Activated naive CD4-positive, alpha-beta T cell treated with anti-CD3 and anti-CD28 coated beads, Interleukin-2, amount 10 ng/mL, durations not matched to agents 7 days and 5 days (primary cell): ENCODE measurements around the gene RNGTT.
"Not testable (repeated sequence)": the region's sequence is repeated elsewhere in the genome, so short reads cannot be mapped to it uniquely, and the experiment has no call there.

ENCODE experiments used
- CTCF ChIA-PET: fragments of 350-600 bp; sonication (Branson Sonifier 250); formaldehyde crosslinking; loops from one replicate; lab custom pipeline; 2021; ENCODE audit warnings: antibody characterized with exemption; lab: Charles Lee
- DNase-seq: peaks from one replicate; pipeline ENCODE4 v3.0.0-alpha.2; 2020
- H3K27ac Mint-ChIP-seq: one replicate; pipeline ENCODE4 v1.8.0; 2021; ENCODE audit warnings: mild to moderate bottlenecking, moderate library complexity, mixed read lengths
- H3K27me3 Mint-ChIP-seq: one replicate; pipeline ENCODE4 v1.8.0; 2021; ENCODE audit warnings: mild to moderate bottlenecking, mixed read lengths
- H3K36me3 Mint-ChIP-seq: one replicate; pipeline ENCODE4 v1.8.0; 2021; ENCODE audit warnings: mixed read lengths
- H3K4me1 Mint-ChIP-seq: one replicate; pipeline ENCODE4 v1.8.0; 2021; ENCODE audit warnings: mixed read lengths
- H3K4me3 Mint-ChIP-seq: one replicate; pipeline ENCODE4 v1.8.0; 2021; ENCODE audit warnings: mild to moderate bottlenecking, moderate library complexity, mixed read lengths
- H3K9me3 Mint-ChIP-seq: one replicate; pipeline ENCODE4 v1.8.0; 2021; ENCODE audit warnings: mixed read lengths

The RNGTT gene

GRCh38 chr6:88914180-88914579 lies 49.2 kb downstream of the RNGTT start:
- H3K4me3 Mint-ChIP-seq, result no peak overlapping the region
- CTCF ChIA-PET, result no interaction called here
- H3K36me3 Mint-ChIP-seq, result peaks cover 39% of the 10 kb centered on the region
- no peaks in the 10 kb centered on the region for H3K27me3 Mint-ChIP-seq
- no peak for DNase-seq
- peaks cover 36% of the 10 kb centered on the region for H3K4me1 Mint-ChIP-seq
- no peak overlapping the region for H3K27ac Mint-ChIP-seq
- H3K9me3 Mint-ChIP-seq, result peaks cover 9% of the 10 kb centered on the region

DNA sequence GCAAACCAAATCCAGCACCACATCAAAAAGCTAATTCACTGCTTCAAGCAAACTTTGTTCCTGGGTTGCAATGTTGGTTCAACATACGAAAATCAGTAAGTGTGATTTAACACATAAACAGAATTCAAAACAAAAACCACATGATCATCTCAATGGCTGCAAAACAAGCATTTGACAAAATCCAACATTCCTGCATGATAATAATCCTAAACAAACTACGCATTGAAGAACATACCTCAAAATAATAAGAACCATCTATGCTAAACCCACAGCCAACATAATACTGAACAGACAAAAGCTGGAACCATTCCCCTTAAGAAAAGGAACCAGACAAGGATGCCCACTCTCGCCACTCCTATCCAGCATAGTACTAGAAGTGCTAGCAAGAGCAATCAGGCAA lies 49.9 kb downstream of the RNGTT start:
- CTCF ChIA-PET, result no interaction called here
- Mint-ChIP-seq H3K9me3 (peaks cover 9% of the 10 kb centered on the region), H3K4me3 (no peak overlapping the region)

GRCh38 chr6:88910922-88911778 lies 52.3 kb downstream of the RNGTT start:
- H3K27me3 Mint-ChIP-seq, result no peaks in the 10 kb centered on the region

More for the DNA sequence above, 49.9 kb downstream of the RNGTT start:
- Mint-ChIP-seq H3K36me3 (peaks cover 39% of the 10 kb centered on the region), H3K4me1 (peaks cover 43% of the 10 kb centered on the region), H3K27me3 (no peaks in the 10 kb centered on the region), H3K27ac (no peak overlapping the region)
- no peak for DNase-seq

DNA sequence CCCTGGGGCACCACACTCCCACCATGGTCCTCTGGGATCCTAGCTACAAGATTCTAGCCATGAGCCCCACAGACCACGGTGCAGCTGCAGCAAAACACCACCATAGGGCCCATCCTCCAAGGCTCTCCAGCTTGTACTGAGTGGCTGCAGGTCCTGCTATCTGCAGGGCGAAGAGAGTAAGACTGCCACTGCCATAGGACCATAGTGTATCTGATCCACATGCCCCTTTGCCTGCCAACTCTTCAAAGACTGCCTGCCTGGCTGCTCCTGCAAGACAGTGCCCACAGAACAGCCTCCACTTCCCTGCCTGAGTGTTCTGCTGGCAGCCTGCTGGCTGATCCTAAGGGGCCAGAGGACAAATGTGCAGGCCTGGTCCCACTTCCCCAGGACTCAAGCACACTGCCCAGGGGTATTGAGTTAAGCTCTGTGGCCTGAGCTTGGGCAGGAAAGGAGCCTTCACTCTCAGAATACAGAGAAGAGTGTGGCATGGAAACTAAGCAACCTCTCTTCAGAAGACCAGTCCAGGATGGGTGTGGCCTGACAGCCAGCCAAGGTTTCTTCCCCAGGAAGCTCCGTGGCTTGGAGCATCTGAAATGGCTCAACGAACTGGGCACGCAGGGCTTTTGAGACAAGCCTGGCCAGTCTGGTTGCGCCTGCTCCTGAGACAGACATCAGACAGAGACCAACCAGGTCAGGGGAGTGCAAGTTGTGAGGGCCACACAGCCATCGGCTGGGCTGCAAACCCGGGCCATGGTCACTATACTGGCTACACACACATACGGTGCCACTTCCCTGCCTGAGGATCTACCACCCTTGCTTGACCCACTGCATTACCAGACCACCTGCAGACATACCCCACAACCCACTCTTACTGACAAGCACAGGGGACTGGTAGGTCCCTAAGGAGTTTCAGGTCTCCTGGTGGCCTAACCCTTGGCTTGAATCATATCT lies 54.5 kb downstream of the RNGTT start:
- Mint-ChIP-seq H3K36me3 (peaks cover 40% of the 10 kb centered on the region), H3K27ac (no peak overlapping the region), H3K27me3 (no peaks in the 10 kb centered on the region), H3K4me1 (peaks cover 27% of the 10 kb centered on the region), H3K4me3 (no peak overlapping the region), H3K9me3 (no peaks in the 10 kb centered on the region)
- CTCF ChIA-PET, result interaction anchor here (1.9 kb wide), 1 partner anchor 9 kb away, joined by 4 read pairs; no protein-coding TSS in a partner anchor
- no peak for DNase-seq

More at GRCh38 chr6:88910922-88911778, 52.3 kb downstream of the RNGTT start:
- no peak overlapping the region for H3K27ac Mint-ChIP-seq
- CTCF ChIA-PET, result no interaction called here
- H3K4me1 Mint-ChIP-seq, result peaks cover 37% of the 10 kb centered on the region
- H3K36me3 Mint-ChIP-seq, result peaks cover 36% of the 10 kb centered on the region
- peaks cover 9% of the 10 kb centered on the region for H3K9me3 Mint-ChIP-seq
- no peak for DNase-seq
- H3K4me3 Mint-ChIP-seq, result no peak overlapping the region

DNA sequence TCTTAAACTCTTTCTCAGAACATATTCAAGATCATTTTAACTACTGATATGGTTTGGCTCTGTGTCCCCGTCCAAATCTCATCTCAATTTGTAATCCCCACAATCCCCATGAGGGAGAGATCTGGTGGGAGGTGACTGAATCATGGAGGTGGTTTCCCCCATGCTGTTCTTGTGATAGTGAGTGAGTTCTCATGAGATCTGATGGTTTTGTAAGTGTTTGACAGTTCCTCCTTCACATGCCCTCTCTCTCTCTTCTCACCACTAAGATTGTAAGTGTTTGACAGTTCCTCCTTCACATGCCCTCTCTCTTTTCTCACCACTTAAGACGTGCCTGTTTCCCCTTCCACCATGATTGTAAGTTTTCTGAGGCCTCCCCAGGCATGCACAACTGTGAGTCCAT lies 56.3 kb downstream of the RNGTT start:
- H3K27ac Mint-ChIP-seq, H3K27me3 Mint-ChIP-seq, H3K4me3 Mint-ChIP-seq, DNase-seq, H3K9me3 Mint-ChIP-seq: not testable (repeated sequence)
- CTCF ChIA-PET, result interaction anchor here (0.6 to 1.9 kb wide), 3 partner anchors 8 to 68 kb away, joined by 3 to 4 read pairs (median 3); no protein-coding TSS in a partner anchor
- peaks cover 34% of the 10 kb centered on the region for H3K36me3 Mint-ChIP-seq
- peaks cover 15% of the 10 kb centered on the region for H3K4me1 Mint-ChIP-seq

DNA sequence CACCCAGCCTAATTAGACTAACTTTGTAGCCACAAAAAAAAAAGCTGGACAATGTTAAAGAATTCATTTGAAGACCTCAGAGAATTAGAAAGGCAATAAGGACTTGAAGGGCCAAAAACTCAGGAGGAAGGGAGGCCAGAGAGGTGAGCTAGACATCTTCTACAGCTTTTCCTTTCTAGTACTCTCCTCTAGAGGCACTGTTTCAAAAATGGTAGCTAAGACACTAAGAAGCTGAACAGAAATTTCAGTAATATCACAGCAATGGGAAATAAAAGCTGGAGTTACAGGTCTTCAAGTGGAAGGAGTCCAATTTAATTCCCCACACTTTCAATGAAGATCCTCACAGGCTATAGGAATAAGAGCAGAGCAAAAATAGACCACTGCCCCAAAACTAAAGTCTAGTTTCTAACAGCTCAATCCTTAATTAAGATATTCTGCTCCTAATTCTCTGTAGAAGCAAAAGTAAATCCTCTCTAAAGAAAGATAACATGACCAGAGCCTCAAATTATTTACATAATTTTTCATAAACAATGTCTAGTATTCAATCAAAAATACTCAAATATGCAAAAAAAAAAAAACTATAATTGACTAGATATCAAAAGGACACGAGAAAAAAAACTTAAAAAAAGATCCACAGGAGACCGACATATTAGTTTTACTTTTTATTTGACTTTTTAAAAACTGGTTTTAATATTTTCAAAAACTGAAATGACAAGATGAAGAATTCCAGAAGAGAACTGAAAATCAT lies 63.7 kb downstream of the RNGTT start:
- CTCF ChIA-PET, result interaction anchor here (0.7 to 1.5 kb wide), 2 partner anchors 8 to 216 kb away, joined by 4 read pairs; no protein-coding TSS in a partner anchor
- no peak overlapping the region for H3K4me3 Mint-ChIP-seq
- no peaks in the 10 kb centered on the region for H3K9me3 Mint-ChIP-seq
- peaks cover 20% of the 10 kb centered on the region for H3K36me3 Mint-ChIP-seq
- no peaks in the 10 kb centered on the region for H3K4me1 Mint-ChIP-seq
- no peak for DNase-seq
- H3K27me3 Mint-ChIP-seq, result no peaks in the 10 kb centered on the region
- H3K27ac Mint-ChIP-seq, result no peak overlapping the region

GRCh38 chr6:88895911-88896310 lies 67.5 kb downstream of the RNGTT start:
- peaks cover 6% of the 10 kb centered on the region for H3K36me3 Mint-ChIP-seq
- no peak overlapping the region for H3K4me3 Mint-ChIP-seq
- H3K4me1 Mint-ChIP-seq, result no peaks in the 10 kb centered on the region
- no peaks in the 10 kb centered on the region for H3K9me3 Mint-ChIP-seq
- no peaks in the 10 kb centered on the region for H3K27me3 Mint-ChIP-seq
- DNase-seq, result no peak
- CTCF ChIA-PET, result no interaction called here
- H3K27ac Mint-ChIP-seq, result no peak overlapping the region

GRCh38 chr6:88890860-88891845 lies 72.3 kb downstream of the RNGTT start:
- H3K4me1 Mint-ChIP-seq, result no peaks in the 10 kb centered on the region
- H3K36me3 Mint-ChIP-seq, result peaks cover 20% of the 10 kb centered on the region
- DNase-seq, result no peak
- H3K9me3 Mint-ChIP-seq, result no peaks in the 10 kb centered on the region
- CTCF ChIA-PET, result interaction anchor here (0.7 kb wide), 1 partner anchor 1677 kb away, joined by 3 read pairs; no protein-coding TSS in a partner anchor
- H3K4me3 Mint-ChIP-seq, result no peak overlapping the region
- no peak overlapping the region for H3K27ac Mint-ChIP-seq
- no peaks in the 10 kb centered on the region for H3K27me3 Mint-ChIP-seq

- CTCF ChIA-PET, result no interaction called here
- no peaks in the 10 kb centered on the region for H3K9me3 Mint-ChIP-seq
- peaks cover 26% of the 10 kb centered on the region for H3K36me3 Mint-ChIP-seq
- H3K4me1 Mint-ChIP-seq, result no peaks in the 10 kb centered on the region
- H3K4me3 Mint-ChIP-seq, result no peak overlapping the region
- DNase-seq, result no peak
- H3K27me3 Mint-ChIP-seq, result no peaks in the 10 kb centered on the region
- no peak overlapping the region for H3K27ac Mint-ChIP-seq
Observed at GRCh38 chr6:88890394-88890793, 73.0 kb downstream of the RNGTT start.

DNA sequence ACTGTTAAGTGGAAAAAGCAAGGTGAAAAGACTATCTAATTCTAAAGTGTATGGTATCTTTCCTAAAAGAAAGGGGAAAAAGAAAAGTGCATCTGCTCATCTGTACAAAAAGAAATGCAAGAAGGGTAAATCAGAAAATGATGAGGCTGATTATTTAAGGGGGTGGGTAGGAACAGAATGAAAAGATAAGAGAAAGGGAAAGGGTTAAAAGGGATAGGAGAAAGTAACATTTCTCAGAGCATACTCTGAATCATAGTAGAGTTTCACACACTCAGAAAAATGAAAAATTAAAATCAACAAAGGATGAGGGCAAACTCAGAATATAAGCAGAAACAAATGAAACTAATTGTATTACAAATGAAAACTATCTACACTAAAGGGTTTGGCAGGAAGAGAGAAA lies 79.1 kb downstream of the RNGTT start:
- H3K36me3 Mint-ChIP-seq, result peaks cover 38% of the 10 kb centered on the region

GRCh38 chr6:88882536-88882935 lies 80.9 kb downstream of the RNGTT start:
- CTCF ChIA-PET, result interaction anchor here (0.9 kb wide), 1 partner anchor 11 kb away, joined by 3 read pairs; no protein-coding TSS in a partner anchor
- peaks cover 34% of the 10 kb centered on the region for H3K36me3 Mint-ChIP-seq

More for the DNA sequence above, 79.1 kb downstream of the RNGTT start:
- Mint-ChIP-seq H3K4me3 (no peak overlapping the region), H3K9me3 (no peaks in the 10 kb centered on the region), H3K27me3 (no peaks in the 10 kb centered on the region), H3K27ac (no peak overlapping the region), H3K4me1 (no peaks in the 10 kb centered on the region)
- no peak for DNase-seq
- CTCF ChIA-PET, result no interaction called here

GRCh38 chr6:88881451-88881850 lies 82.0 kb downstream of the RNGTT start:
- Mint-ChIP-seq H3K27me3 (no peaks in the 10 kb centered on the region), H3K4me1 (no peaks in the 10 kb centered on the region), H3K9me3 (no peaks in the 10 kb centered on the region), H3K36me3 (peaks cover 25% of the 10 kb centered on the region), H3K27ac (no peak overlapping the region), H3K4me3 (no peak overlapping the region)
- CTCF ChIA-PET, result no interaction called here
- DNase-seq, result no peak

More at GRCh38 chr6:88882536-88882935, 80.9 kb downstream of the RNGTT start:
- Mint-ChIP-seq H3K27me3 (no peaks in the 10 kb centered on the region), H3K4me3 (no peak overlapping the region), H3K4me1 (no peaks in the 10 kb centered on the region), H3K27ac (no peak overlapping the region), H3K9me3 (no peaks in the 10 kb centered on the region)
- DNase-seq, result no peak

DNA sequence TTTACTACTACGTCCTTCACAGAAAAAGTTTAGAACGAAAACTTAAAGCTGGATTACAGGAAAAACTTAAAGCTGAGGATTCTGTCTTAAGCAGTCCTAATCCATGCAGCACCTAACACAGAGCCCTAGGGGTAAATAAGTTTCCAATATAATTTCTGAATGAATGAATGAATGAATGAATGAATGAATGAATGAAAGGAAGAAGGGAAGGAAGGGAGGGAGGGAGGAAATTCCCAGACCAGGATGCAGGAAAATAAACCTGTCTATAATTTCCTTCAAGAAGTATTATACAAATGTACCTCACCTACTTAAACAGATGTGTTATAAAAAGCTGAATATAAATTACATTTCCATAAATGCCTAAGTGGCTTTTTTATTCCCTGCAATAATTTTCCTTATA lies 83.4 kb downstream of the RNGTT start:
- CTCF ChIA-PET, result no interaction called here
- peaks cover 13% of the 10 kb centered on the region for H3K36me3 Mint-ChIP-seq

More for the DNA sequence above, 83.4 kb downstream of the RNGTT start:
- no peaks in the 10 kb centered on the region for H3K4me1 Mint-ChIP-seq
- H3K4me3 Mint-ChIP-seq, result no peak overlapping the region
- H3K9me3 Mint-ChIP-seq, result no peaks in the 10 kb centered on the region
- H3K27me3 Mint-ChIP-seq, result no peaks in the 10 kb centered on the region
- DNase-seq, result no peak
- no peak overlapping the region for H3K27ac Mint-ChIP-seq
